GM12878 (cell line): ENCODE results near the gene RNASE9. TPM values are rescaled to one million over a fixed set of nuclear protein-coding genes. Genes with fewer than 3 reads are reported as not detected.

Experiments used
- ATAC-seq: fragments of 200-7000 bp; cut with Tn5 transposase; 3 replicates; pipeline ENCODE4 v1.9.1; 2020; ENCODE audit warnings: mild to moderate bottlenecking, moderate library complexity
- BruUV-seq: library from RNA; stranded (reverse); fragments of 400-500 nt; replicated peaks from 2 replicates; lab custom pipeline; 2021; lab: Mats Ljungman, UMichigan
- CTCF ChIA-PET: fragments of 300-600 bp; sonication (Branson Sonifier 250); formaldehyde crosslinking; extraction: SDS; loops from one replicate; lab custom pipeline; 2021; ENCODE audit warnings: inconsistent platforms; lab: Yijun Ruan, JAX
- POLR2A ChIA-PET: fragments of 350-600 bp; formaldehyde crosslinking; extraction: SDS; loops from one replicate; lab custom pipeline; 2021; ENCODE audit warnings: inconsistent platforms; lab: Charles Lee
- RAD21 ChIA-PET: fragments of 300-600 bp; sonication (Branson Sonifier 250); formaldehyde crosslinking; loops from one replicate; lab custom pipeline; 2023; ENCODE audit warnings: antibody characterized with exemption; ENCODE audit not compliant: unreplicated experiment; lab: Charles Lee
- SMC1A ChIA-PET: fragments of 300-600 bp; sonication (Branson Sonifier 250); formaldehyde crosslinking; loops from one replicate; lab custom pipeline; 2023; ENCODE audit not compliant: unreplicated experiment, uncharacterized antibody; lab: Charles Lee
- DNase-seq: peaks from one replicate; pipeline ENCODE4 v3.0.0-alpha.2; 2011; ENCODE audit warnings: low read depth, low spot score
- FAIRE-seq: peaks from 3 replicates; lab custom pipeline; 2011; peaks lifted over from hg19 to GRCh38; lab: Jason Lieb, UNC
- H2AFZ ChIP-seq: 2 replicates; pipeline ENCODE4 v1.6.0; 2011; ENCODE audit warnings: low read depth, low read length, control low read depth; ENCODE audit not compliant: control insufficient read depth
- H3K27ac ChIP-seq: 2 replicates; pipeline ENCODE4 v1.5.1; 2011; ENCODE audit warnings: control low read depth; ENCODE audit not compliant: control insufficient read depth, insufficient read depth
- H3K27me3 ChIP-seq, 2 experiments: replicated peaks in 1 of 2; 2 replicates each; pipeline versions ENCODE4 v1.6.0 to v1.6.1; 2011; ENCODE audit warnings: low read length in 1 of 2; ENCODE audit not compliant: control insufficient read depth in 2 of 2, insufficient read depth in 2 of 2
- H3K36me3 ChIP-seq, 2 experiments: 2 replicates each; pipeline ENCODE4 v1.5.1; 2011; ENCODE audit warnings: low read length in 1 of 2; ENCODE audit not compliant: control insufficient read depth in 2 of 2, insufficient read depth in 2 of 2
- H3K4me1 ChIP-seq: 2 replicates; pipeline ENCODE4 v1.6.1; 2011; ENCODE audit warnings: mild to moderate bottlenecking, low read length, moderate library complexity, mixed read lengths; ENCODE audit not compliant: control insufficient read depth, insufficient read depth
- H3K4me2 ChIP-seq: 2 replicates; pipeline ENCODE4 v1.6.0; 2011; ENCODE audit warnings: control low read depth; ENCODE audit not compliant: control insufficient read depth, insufficient read depth
- H3K4me3 ChIP-seq: fragments of 200-600 bp; sonication (generic); 2 replicates; pipeline ENCODE4 v1.5.1; 2016
- H3K79me2 ChIP-seq: 2 replicates; pipeline ENCODE4 v1.6.0; 2011; ENCODE audit warnings: low read length; ENCODE audit not compliant: control insufficient read depth, insufficient read depth
- H3K9ac ChIP-seq: 2 replicates; pipeline ENCODE4 v1.8.0; 2011; ENCODE audit warnings: low read length, control low read depth, mixed read lengths; ENCODE audit not compliant: control insufficient read depth, insufficient read depth
- H3K9me3 ChIP-seq: replicated peaks from 3 replicates; pipeline ENCODE4 v1.5.1; 2011; ENCODE audit warnings: mild to moderate bottlenecking, low read length; ENCODE audit not compliant: control insufficient read depth, insufficient read depth
- H4K20me1 ChIP-seq: 2 replicates; pipeline ENCODE4 v1.6.0; 2011; ENCODE audit not compliant: control insufficient read depth, insufficient read depth
- BHLHE40 ChIP-seq, 2 experiments: fragments of 450-650 bp in 1 of 2; IDR thresholded peaks; 2 replicates each; pipeline ENCODE4 v1.6.1; 2011 to 2017; ENCODE audit warnings: low read depth in 2 of 2, borderline replicate concordance in 1 of 2, improper control_type of control experiment in 1 of 2, low read length in 1 of 2, mild to moderate bottlenecking in 1 of 2
- ESRRA ChIP-seq: IDR thresholded peaks from 2 replicates; pipeline ENCODE4 v1.6.1; 2012; ENCODE audit warnings: mild to moderate bottlenecking, low read length, improper control_type of control experiment
- FOS ChIP-seq: IDR thresholded peaks from 3 replicates; pipeline ENCODE4 v1.6.1; 2011; ENCODE audit warnings: borderline replicate concordance; ENCODE audit not compliant: insufficient read length; ENCODE audit errors: extremely low read depth
- HCFC1 ChIP-seq: fragments of 150-350 bp; IDR thresholded peaks from 2 replicates; pipeline ENCODE4 v1.6.1; 2014; ENCODE audit warnings: low read length
- HDAC6 ChIP-seq: fragments of 200-600 bp; sonication (generic); IDR thresholded peaks from one replicate; pipeline ENCODE4 v1.8.0; 2017; ENCODE audit warnings: antibody characterized with exemption; ENCODE audit not compliant: unreplicated experiment
- IRF5 ChIP-seq: fragments of 450-650 bp; IDR thresholded peaks from 2 replicates; pipeline ENCODE4 v1.6.1; 2017; ENCODE audit warnings: borderline replicate concordance
- KLF5 ChIP-seq: fragments of 450-650 bp; IDR thresholded peaks from 2 replicates; pipeline ENCODE4 v1.6.1; 2014; ENCODE audit warnings: mild to moderate bottlenecking; ENCODE audit not compliant: partially characterized antibody
- NFYA ChIP-seq: IDR thresholded peaks from 2 replicates; pipeline ENCODE4 v1.6.1; 2011; ENCODE audit warnings: low read depth, mild to moderate bottlenecking, low read length, improper control_type of control experiment, borderline replicate concordance
- SP1 ChIP-seq: IDR thresholded peaks from one replicate; pipeline ENCODE4 v1.6.1; 2011; ENCODE audit warnings: low read depth, low read length
- TAF1 ChIP-seq: IDR thresholded peaks from 2 replicates; pipeline ENCODE4 v1.6.1; 2011; ENCODE audit warnings: mild to moderate bottlenecking, low read depth, low read length, borderline replicate concordance
- TCF3 ChIP-seq: IDR thresholded peaks from 2 replicates; pipeline ENCODE4 v1.6.1; 2012; ENCODE audit warnings: low read depth, mild to moderate bottlenecking, low read length, borderline replicate concordance; ENCODE audit not compliant: insufficient read depth
- USF2 ChIP-seq: IDR thresholded peaks from 2 replicates; pipeline ENCODE4 v1.6.1; 2011; ENCODE audit warnings: low read depth, low read length, improper control_type of control experiment, borderline replicate concordance
- YY1 ChIP-seq: IDR thresholded peaks from 2 replicates; pipeline ENCODE4 v1.6.1; 2011; ENCODE audit warnings: low read depth, mild to moderate bottlenecking, low read length
- ZZZ3 ChIP-seq: IDR thresholded peaks from 2 replicates; pipeline ENCODE4 v1.6.1; 2011; ENCODE audit warnings: low read depth; ENCODE audit not compliant: control insufficient read depth, insufficient read length
- WGBS: methylation state at CpG from one replicate; pipeline ENCODE4 v1.1.6; 2016; ENCODE audit warnings: low lambda C conversion rate; ENCODE audit not compliant: insufficient replicate concordance, insufficient coverage; ENCODE audit errors: missing lambda C conversion rate; 5-methylcytosine and 5-hydroxymethylcytosine counted together
- in situ Hi-C: fragments of 300-500 bp; cut with MboI; formaldehyde crosslinking; loops from 9 replicates; pipeline ENCODE4 v1.14.3; 2018; ENCODE audit warnings: mixed read lengths
- intact Hi-C: fragments of 100-400 bp; cut with micrococcal nuclease; formaldehyde crosslinking; loops from one replicate; pipeline ENCODE4 v1.14.2; 2022; ENCODE audit not compliant: unreplicated experiment
- polyA plus RNA-seq, 11 experiments: library from polyadenylated mRNA; depleted of rRNA in 4 of 11; unstranded in 6 of 11; stranded (reverse) in 5 of 11; fragments of >200 nt; fragmentation: Nextera tagmentation in 4 of 11; fragmentation: Illumina TruSeq in 1 of 11; extraction: Ambion mirVana in 4 of 11; extraction: Trizol in 1 of 11; gene quantifications; 1 replicate in 1 of 11; 2 replicates in 10 of 11; pipeline versions ENCODE4 v1.2.1 to v1.2.3, GENCODE V29; 2011 to 2016; ENCODE audit warnings: inconsistent platforms in 2 of 11, missing spikeins in 2 of 11, low read depth in 1 of 11
- total RNA-seq, 4 experiments: library from RNA; depleted of rRNA in 3 of 4; stranded (reverse); fragments of >200 nt in 3 of 4; fragmentation: Illumina TruSeq in 1 of 4; extraction: Trizol in 1 of 4; gene quantifications; 2 replicates each; pipeline versions ENCODE4 v1.2.1 to v1.2.3, GENCODE V29; 2013 to 2021

RNASE9 gene
- total and polyA plus RNA-seq, 10 of the 15 experiments (the other 5 are each of a cell fraction or from before 2014, with no cell fraction given) = not detected

GRCh38 chr14:20529806-20530205 lies 31.0 kb downstream of the RNASE9 start (continued):
- no peak for TF ChIP-seq YY1

DNA sequence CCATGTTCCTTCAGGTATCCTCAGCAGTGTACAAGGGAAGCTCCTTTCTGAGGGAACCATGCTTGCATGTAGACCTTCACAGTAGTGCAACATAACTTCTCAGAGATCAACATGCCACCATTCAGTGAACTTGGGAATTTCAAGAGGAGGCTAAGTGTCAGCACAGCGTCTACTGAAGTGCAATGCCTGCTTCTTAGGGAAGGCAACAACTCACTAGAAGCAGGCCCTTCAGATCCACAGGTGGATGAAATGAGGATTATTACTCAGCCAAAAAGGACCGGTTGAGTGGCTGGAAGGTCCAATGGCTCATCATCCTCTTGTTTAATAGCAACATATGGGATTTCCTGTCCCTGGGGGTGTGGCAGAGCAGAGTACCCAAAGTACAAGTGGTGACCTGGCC lies 36.8 kb downstream of the RNASE9 start:
- 41% methylated on average over 2 of the region's 2 CpGs for WGBS
- Histone ChIP-seq H3K9me3 (no peaks in the 10 kb centered on the region), H3K36me3 (no peaks in the 10 kb centered on the region), H2AFZ (no peak overlapping the region), H4K20me1 (no peaks in the 10 kb centered on the region), H3K4me1 (no peaks in the 10 kb centered on the region), H3K79me2 (no peaks in the 10 kb centered on the region), H3K27ac (no peak overlapping the region), H3K27me3 (0 out of 4 replicates have a peak, but pooled peaks cover 0 to 3% of the 10 kb centered on the region in 2 experiments), H3K4me3 (no peak overlapping the region), H3K9ac (no peak overlapping the region)
- no peak for DNase-seq
- intact Hi-C loops = no loop called here
- RAD21 ChIA-PET = no interaction called here
- POLR2A ChIA-PET = no interaction called here
- FAIRE-seq = no peak
- SMC1A ChIA-PET = interaction anchor here (1.0 kb wide), 1 partner anchor 11 kb away, joined by 3 read pairs; no protein-coding TSS in a partner anchor
- in situ Hi-C loops = no loop called here
- no peak for TF ChIP-seq TAF1
- TF ChIP-seq HCFC1 = no peak
- no peak for TF ChIP-seq BHLHE40 (IDR thresholded peaks at IDR 0.05; ENCODE audit: borderline replicate concordance in 1 of 2, low read depth in 2 of 2, low read length in 1 of 2)
- no peak for TF ChIP-seq HDAC6
- no peak for TF ChIP-seq IRF5
- no peak for TF ChIP-seq USF2
- TF ChIP-seq NFYA = no peak
- TF ChIP-seq FOS = no peak
- TF ChIP-seq ESRRA = no peak
- TF ChIP-seq SP1 = no peak
- TF ChIP-seq ZZZ3 = no peak
- no peak for TF ChIP-seq TCF3
- TF ChIP-seq KLF5 = no peak
- TF ChIP-seq, all 136 proteins: peak for 0
- H3K4me2 ChIP-seq = no peak overlapping the region
- CTCF ChIA-PET = interaction anchor here (1.8 to 3.0 kb wide), 2 partner anchors 37 to 109 kb away, joined by 6 to 24 read pairs; no protein-coding TSS in a partner anchor
- BruUV-seq = no TSS peak
- ATAC-seq = no peak
